ENCODE measurements around the gene SLC27A6.

GRCh38 chr5:129046151-129046550 lies 80.9 kb downstream of the SLC27A6 start:
- TF ChIP-seq CTCF (conservative IDR thresholded peaks at IDR 0.05; ENCODE audit: low read depth, low read length) (no peak), EZH2 (IDR thresholded peaks at IDR 0.05; ENCODE audit: low read length, unreplicated experiment) (no peak), EZH2phosphoT487 (IDR thresholded peaks at IDR 0.05; ENCODE audit: borderline replicate concordance, low read length) (no peak)
